WERI-Rb-1 (cell line): ENCODE data around the gene SIX5.
"Not testable (repeated sequence)": the region's sequence is repeated elsewhere in the genome, so short reads cannot be mapped to it uniquely, and the experiment has no call there.

ENCODE experiments used
- DNase-seq: peaks from one replicate; pipeline ENCODE4 v3.0.0-alpha.2; 2020
- H3K27ac ChIP-seq: fragments of 250-450 bp; sonication (Bioruptor Pico); 2 replicates; pipeline ENCODE4 v1.5.1; 2020; ENCODE audit warnings: mild to moderate bottlenecking, moderate library complexity
- H3K27me3 ChIP-seq: fragments of 250-450 bp; sonication (Bioruptor Pico); 2 replicates; pipeline ENCODE4 v1.5.1; 2021; ENCODE audit warnings: mild to moderate bottlenecking, low read depth, moderate library complexity; ENCODE audit not compliant: insufficient read depth, severe bottlenecking
- H3K36me3 ChIP-seq: fragments of 250-450 bp; sonication (Bioruptor Pico); 2 replicates; pipeline ENCODE4 v1.5.1; 2020; ENCODE audit warnings: mild to moderate bottlenecking, moderate library complexity
- H3K4me3 ChIP-seq: 2 replicates; pipeline ENCODE4 v1.5.1; 2011; ENCODE audit warnings: low read depth, mild to moderate bottlenecking, control low read depth, low read length
- H3K9me3 ChIP-seq: fragments of 250-450 bp; sonication (Bioruptor Pico); 2 replicates; pipeline ENCODE4 v1.5.1; 2021; ENCODE audit warnings: mild to moderate bottlenecking, moderate library complexity; ENCODE audit not compliant: severe bottlenecking
- CTCF ChIP-seq: IDR thresholded peaks from 2 replicates; pipeline ENCODE4 v1.5.1; 2011; ENCODE audit warnings: low read depth, mild to moderate bottlenecking, control low read depth, inconsistent platforms, low read length

SIX5 gene

DNA sequence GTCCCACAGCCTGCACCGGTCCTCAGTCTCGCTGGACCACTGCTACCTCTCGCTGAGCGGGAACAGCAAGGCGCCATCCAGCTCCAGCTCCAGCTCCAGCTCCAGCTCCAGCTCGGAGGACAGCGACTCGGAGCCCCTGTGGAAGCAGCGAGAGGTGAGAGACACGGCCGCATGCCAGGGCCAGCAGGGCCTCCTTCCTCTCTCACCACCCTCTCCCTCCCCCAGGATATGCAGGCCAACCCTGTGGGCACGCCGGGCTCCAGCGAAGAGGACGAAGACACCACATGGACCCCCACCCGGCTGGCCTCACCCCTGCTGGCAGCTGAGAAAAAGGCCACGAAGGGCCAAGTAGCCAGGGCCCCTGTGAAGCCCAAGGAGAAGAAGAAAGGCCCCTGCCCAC, 7.3 kb downstream of the SIX5 start:
- H3K4me3 ChIP-seq: no peak overlapping the region
- H3K9me3 ChIP-seq: no peaks in the 10 kb centered on the region
- H3K36me3 ChIP-seq: no peaks in the 10 kb centered on the region
- no peak overlapping the region for H3K27ac ChIP-seq
- DNase-seq: no peak
- no peaks in the 10 kb centered on the region for H3K27me3 ChIP-seq
- TF ChIP-seq CTCF: no peak

- no peak overlapping the region for H3K4me3 ChIP-seq
- H3K27ac ChIP-seq: no peak overlapping the region
- no peak for DNase-seq
- H3K9me3 ChIP-seq: no peaks in the 10 kb centered on the region
- no peaks in the 10 kb centered on the region for H3K27me3 ChIP-seq
- no peak for TF ChIP-seq CTCF
- H3K36me3 ChIP-seq: no peaks in the 10 kb centered on the region
Measured at GRCh38 chr19:45758921-45759320, 10.1 kb downstream of the SIX5 start.

GRCh38 chr19:45757695-45758094, 11.4 kb downstream of the SIX5 start:
- H3K27me3 ChIP-seq: no peaks in the 10 kb centered on the region
- no peak for TF ChIP-seq CTCF

DNA sequence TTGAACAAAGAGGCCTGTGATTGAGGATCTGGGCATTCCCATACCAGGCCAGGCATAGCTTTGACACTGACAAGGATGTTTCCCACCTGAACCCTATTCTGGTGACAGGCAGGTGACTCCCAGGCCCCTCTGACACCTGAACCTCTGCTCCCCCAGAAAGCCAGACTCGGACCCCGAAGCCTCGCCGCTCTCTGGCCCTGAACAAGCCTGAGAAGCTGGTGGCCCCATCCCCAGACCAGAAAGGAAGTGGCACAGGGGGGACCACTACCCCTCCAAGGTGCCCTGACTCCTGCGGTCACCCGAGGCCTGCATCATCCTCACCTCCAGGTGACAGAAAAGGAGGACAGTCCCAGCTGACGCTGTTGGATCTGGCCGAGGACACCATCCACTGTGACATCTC, 14.7 kb downstream of the SIX5 start:
- H3K4me3 ChIP-seq: no peak overlapping the region
- no peak for DNase-seq
- H3K9me3 ChIP-seq: no peaks in the 10 kb centered on the region
- TF ChIP-seq CTCF: no peak
- no peaks in the 10 kb centered on the region for H3K27me3 ChIP-seq
- no peak overlapping the region for H3K27ac ChIP-seq
- H3K36me3 ChIP-seq: no peaks in the 10 kb centered on the region

More at GRCh38 chr19:45757695-45758094, 11.4 kb downstream of the SIX5 start:
- no peaks in the 10 kb centered on the region for H3K9me3 ChIP-seq
- no peak overlapping the region for H3K4me3 ChIP-seq
- no peaks in the 10 kb centered on the region for H3K36me3 ChIP-seq
- H3K27ac ChIP-seq: no peak overlapping the region
- DNase-seq: no peak

- no peak overlapping the region for H3K4me3 ChIP-seq
- H3K27ac ChIP-seq: no peak overlapping the region
- no peaks in the 10 kb centered on the region for H3K27me3 ChIP-seq
- H3K9me3 ChIP-seq: no peaks in the 10 kb centered on the region
- TF ChIP-seq CTCF: 0 out of 2 replicates have a peak, but pooled peaks have one; percentile 19
- no peaks in the 10 kb centered on the region for H3K36me3 ChIP-seq
- peak; percentile 49 for DNase-seq
Measured at GRCh38 chr19:45753548-45753947, 15.5 kb downstream of the SIX5 start.

GRCh38 chr19:45752639-45753038, 16.4 kb downstream of the SIX5 start:
- no peak for DNase-seq
- Histone ChIP-seq H3K27ac (no peak overlapping the region), H3K27me3 (no peaks in the 10 kb centered on the region), H3K9me3 (no peaks in the 10 kb centered on the region), H3K4me3 (no peak overlapping the region), H3K36me3 (no peaks in the 10 kb centered on the region)
- TF ChIP-seq CTCF: no peak

DNA sequence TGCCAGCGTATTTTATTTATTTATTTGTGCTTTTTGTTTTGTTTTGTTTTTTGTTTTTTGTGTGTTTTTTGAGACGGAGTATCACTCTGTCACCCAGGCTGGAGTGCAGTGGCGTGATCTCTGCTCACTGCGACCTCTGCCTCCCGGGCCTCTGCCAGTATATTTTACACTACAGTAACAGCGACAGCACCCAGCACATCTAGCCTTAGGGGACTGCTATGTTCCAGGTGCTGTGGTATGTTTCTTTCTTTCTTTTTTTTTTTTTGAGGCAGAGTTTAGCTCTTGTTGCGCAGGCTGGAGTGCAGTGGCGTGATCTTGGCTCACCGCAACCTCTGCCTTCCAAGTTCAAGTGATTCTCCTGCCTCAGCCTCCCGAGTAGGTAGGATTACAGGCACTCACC, 17.6 kb downstream of the SIX5 start:
- not testable (repeated sequence) for H3K27ac ChIP-seq, H3K36me3 ChIP-seq, DNase-seq, H3K4me3 ChIP-seq, H3K27me3 ChIP-seq, H3K9me3 ChIP-seq
